ENCODE measurements around the gene RASL12.

- TF ChIP-seq CTCF (IDR thresholded peaks at IDR 0.05; ENCODE audit: low read depth, low read length) (no peak), POLR2A (IDR thresholded peaks at IDR 0.05; ENCODE audit: extremely low read depth, insufficient read length) (no peak), MYC (IDR thresholded peaks at IDR 0.05; ENCODE audit: low read depth, low read length) (no peak), MAX (IDR thresholded peaks at IDR 0.05; ENCODE audit: low read depth, low read length) (no peak)
These were observed 8.9 kb upstream of the RASL12 start, which contains the start of gene KBTBD13 for GRCh38 chr15:65076486-65077290.

Measured in NB4 (cell line).